H9 (cell line): ENCODE measurements around the gene ROR1. TPM values are rescaled to one million over a fixed set of nuclear protein-coding genes. Genes with fewer than 3 reads are reported as not detected.

ENCODE experiments used
- DNase-seq: peaks from one replicate; pipeline ENCODE4 v3.0.0-alpha.2; 2017
- H2AFZ ChIP-seq: one replicate; pipeline ENCODE4 v1.6.1; 2013; ENCODE audit warnings: mild to moderate bottlenecking, low read length, control low read depth, moderate library complexity
- H2AK5ac ChIP-seq: 2 replicates; pipeline ENCODE4 v1.6.1; 2013; ENCODE audit warnings: low read length, control low read depth, mixed read lengths; ENCODE audit not compliant: insufficient read length
- H2BK120ac ChIP-seq: one replicate; pipeline ENCODE4 v1.6.1; 2013; ENCODE audit warnings: low read depth, mild to moderate bottlenecking, low read length, control low read depth, inconsistent platforms; ENCODE audit not compliant: poor library complexity, severe bottlenecking
- H2BK12ac ChIP-seq: 2 replicates; pipeline ENCODE4 v1.6.1; 2013; ENCODE audit warnings: low read length, control low read depth, mixed read lengths, low read depth; ENCODE audit not compliant: insufficient read length
- H2BK15ac ChIP-seq: 2 replicates; pipeline ENCODE4 v1.6.1; 2013; ENCODE audit warnings: low read depth, low read length, control low read depth
- H2BK20ac ChIP-seq: one replicate; pipeline ENCODE4 v1.6.1; 2013; ENCODE audit warnings: low read depth, mild to moderate bottlenecking, low read length, control low read depth, inconsistent platforms; ENCODE audit not compliant: poor library complexity, severe bottlenecking
- H2BK5ac ChIP-seq: 2 replicates; pipeline ENCODE4 v1.6.1; 2013; ENCODE audit warnings: low read length, control low read depth, mixed read lengths; ENCODE audit not compliant: insufficient read length
- H3K14ac ChIP-seq: 2 replicates; pipeline ENCODE4 v1.6.1; 2013; ENCODE audit warnings: low read length, control low read depth; ENCODE audit not compliant: insufficient read depth
- H3K18ac ChIP-seq: 2 replicates; pipeline ENCODE4 v1.6.1; 2013; ENCODE audit warnings: low read depth, mild to moderate bottlenecking, mixed read lengths, low read length, control low read depth; ENCODE audit not compliant: insufficient read length
- H3K23ac ChIP-seq: 2 replicates; pipeline ENCODE4 v1.6.1; 2013; ENCODE audit warnings: low read length, control low read depth, mixed read lengths, low read depth; ENCODE audit not compliant: insufficient read length
- H3K23me2 ChIP-seq: 2 replicates; pipeline ENCODE4 v1.6.1; 2013; ENCODE audit warnings: low read depth, mild to moderate bottlenecking, mixed read lengths, low read length, control low read depth; ENCODE audit not compliant: insufficient read length, poor library complexity, severe bottlenecking
- H3K27ac ChIP-seq: 2 replicates; pipeline ENCODE4 v1.5.1; 2013; ENCODE audit warnings: low read length, control low read depth, mixed read lengths, low read depth; ENCODE audit not compliant: insufficient read length
- H3K27me3 ChIP-seq: 2 replicates; pipeline ENCODE4 v1.6.1; 2013; ENCODE audit warnings: low read length, control low read depth, inconsistent platforms; ENCODE audit not compliant: insufficient read depth
- H3K4ac ChIP-seq: 2 replicates; pipeline ENCODE4 v1.6.1; 2013; ENCODE audit warnings: low read depth, mild to moderate bottlenecking, control low read depth, inconsistent platforms, low read length, moderate library complexity
- H3K4me1 ChIP-seq: 2 replicates; pipeline ENCODE4 v1.6.1; 2013; ENCODE audit warnings: low read length, control low read depth, inconsistent platforms; ENCODE audit not compliant: insufficient read depth
- H3K4me2 ChIP-seq: 2 replicates; pipeline ENCODE4 v1.6.1; 2013; ENCODE audit warnings: low read length, control low read depth, mixed read lengths; ENCODE audit not compliant: insufficient read length, insufficient read depth
- H3K56ac ChIP-seq: 2 replicates; pipeline ENCODE4 v1.6.1; 2013; ENCODE audit warnings: low read depth, mild to moderate bottlenecking, mixed read lengths, low read length, control low read depth; ENCODE audit not compliant: insufficient read length
- H3K79me1 ChIP-seq: 2 replicates; pipeline ENCODE4 v1.6.1; 2013; ENCODE audit warnings: low read depth, mild to moderate bottlenecking, moderate library complexity, low read length, control low read depth, inconsistent platforms; ENCODE audit not compliant: insufficient read depth, poor library complexity, severe bottlenecking
- H3K79me2 ChIP-seq: 2 replicates; pipeline ENCODE4 v1.6.1; 2013; ENCODE audit warnings: low read length, control low read depth, inconsistent platforms; ENCODE audit not compliant: insufficient read depth
- H3K9ac ChIP-seq: 2 replicates; pipeline ENCODE4 v1.6.1; 2013; ENCODE audit warnings: low read length, control low read depth, mixed read lengths; ENCODE audit not compliant: insufficient read length; ENCODE audit errors: extremely low read depth
- H3K9me3 ChIP-seq: one replicate; pipeline ENCODE4 v1.6.1; 2013; ENCODE audit warnings: low read depth, low read length, inconsistent platforms; ENCODE audit not compliant: control insufficient read depth
- H3T11ph ChIP-seq: one replicate; pipeline ENCODE4 v1.6.1; 2013; ENCODE audit warnings: mild to moderate bottlenecking, low read length, control low read depth, inconsistent platforms
- H4K20me1 ChIP-seq: one replicate; pipeline ENCODE4 v1.6.1; 2013; ENCODE audit not compliant: control insufficient read depth, insufficient read length, insufficient read depth
- H4K5ac ChIP-seq: 2 replicates; pipeline ENCODE4 v1.6.1; 2013; ENCODE audit warnings: low read depth, mild to moderate bottlenecking, mixed read lengths, low read length, control low read depth; ENCODE audit not compliant: insufficient read length
- H4K8ac ChIP-seq: replicated peaks from 2 replicates; pipeline ENCODE4 v1.6.1; 2013; ENCODE audit warnings: low read length, control low read depth, mixed read lengths, low read depth; ENCODE audit not compliant: insufficient read length
- H4K91ac ChIP-seq: 2 replicates; pipeline ENCODE4 v1.6.1; 2013; ENCODE audit warnings: low read depth, mild to moderate bottlenecking, moderate library complexity, mixed read lengths, low read length, control low read depth; ENCODE audit not compliant: insufficient read length
- H3K27ac Mint-ChIP-seq, 3 experiments: 2 replicates in 2 of 3; 3 replicates in 1 of 3; pipeline ENCODE4 v1.8.0; 2020 to 2021; ENCODE audit warnings: mixed read lengths in 3 of 3, mild to moderate bottlenecking in 1 of 3, moderate library complexity in 1 of 3
- H3K27me3 Mint-ChIP-seq: 2 replicates; pipeline ENCODE4 v1.8.0; 2021; ENCODE audit warnings: low read depth, mild to moderate bottlenecking, moderate library complexity, mixed read lengths
- H3K36me3 Mint-ChIP-seq, 3 experiments: 2 replicates in 2 of 3; 3 replicates in 1 of 3; pipeline ENCODE4 v1.8.0; 2020 to 2021; ENCODE audit warnings: low read depth in 3 of 3, mixed read lengths in 3 of 3; ENCODE audit not compliant: insufficient read depth in 1 of 3
- H3K4me1 Mint-ChIP-seq, 2 experiments: 2 replicates each; pipeline ENCODE4 v1.8.0; 2020; ENCODE audit warnings: mixed read lengths in 2 of 2
- H3K4me3 Mint-ChIP-seq, 2 experiments: 2 replicates in 1 of 2; 3 replicates in 1 of 2; pipeline ENCODE4 v1.8.0; 2020 to 2021; ENCODE audit warnings: mild to moderate bottlenecking in 2 of 2, mixed read lengths in 2 of 2, moderate library complexity in 1 of 2
- H3K9me3 Mint-ChIP-seq, 2 experiments: 2 replicates in 1 of 2; 3 replicates in 1 of 2; pipeline ENCODE4 v1.8.0; 2020; ENCODE audit warnings: mild to moderate bottlenecking in 2 of 2, mixed read lengths in 2 of 2, moderate library complexity in 1 of 2
- WGBS: extraction: QIAGEN DNeasy Blood & Tissue Kit; methylation state at CpG from one replicate; pipeline ENCODE4 v1.1.7; 2013; ENCODE audit warnings: missing lambda C conversion rate, low lambda C conversion rate, mixed read lengths; ENCODE audit not compliant: insufficient read length; ENCODE audit errors: extremely low coverage; 5-methylcytosine and 5-hydroxymethylcytosine counted together
- total RNA-seq: library from RNA; stranded (reverse); gene quantifications from 2 replicates; pipeline ENCODE4 v1.2.1, GENCODE V29; 2021
- TF ChIP-seq, protein P1 (sequence below): fragments of 200-600 bp; sonication (generic); conservative IDR thresholded peaks from 3 replicates; pipeline ENCODE4 v1.8.0; 2021; ENCODE audit warnings: antibody characterized with exemption, mild to moderate bottlenecking

ROR1 gene
- total RNA-seq, 1 experiment from 2014 or later: 75.9 TPM

DNA sequence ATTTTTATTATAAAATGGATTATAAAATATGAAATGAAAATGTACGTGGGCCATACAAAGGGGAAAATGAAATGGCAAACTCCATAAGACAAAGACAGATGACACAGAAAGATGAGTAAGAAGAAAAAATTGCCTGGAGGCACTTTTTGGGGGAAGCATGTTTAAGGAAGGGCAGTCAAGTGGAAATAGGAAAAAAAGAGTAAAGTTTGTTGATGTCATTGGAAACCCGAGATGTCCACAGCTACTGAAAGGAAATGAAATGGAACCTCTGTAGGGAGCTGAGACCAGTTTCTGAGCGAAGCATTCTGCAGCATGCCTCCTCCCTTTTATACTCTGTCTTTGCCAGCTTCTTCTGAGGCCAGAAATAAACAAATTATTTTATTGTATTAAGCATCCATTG, 226.2 kb downstream of the ROR1 start:
- TF ChIP-seq, protein P1, sequence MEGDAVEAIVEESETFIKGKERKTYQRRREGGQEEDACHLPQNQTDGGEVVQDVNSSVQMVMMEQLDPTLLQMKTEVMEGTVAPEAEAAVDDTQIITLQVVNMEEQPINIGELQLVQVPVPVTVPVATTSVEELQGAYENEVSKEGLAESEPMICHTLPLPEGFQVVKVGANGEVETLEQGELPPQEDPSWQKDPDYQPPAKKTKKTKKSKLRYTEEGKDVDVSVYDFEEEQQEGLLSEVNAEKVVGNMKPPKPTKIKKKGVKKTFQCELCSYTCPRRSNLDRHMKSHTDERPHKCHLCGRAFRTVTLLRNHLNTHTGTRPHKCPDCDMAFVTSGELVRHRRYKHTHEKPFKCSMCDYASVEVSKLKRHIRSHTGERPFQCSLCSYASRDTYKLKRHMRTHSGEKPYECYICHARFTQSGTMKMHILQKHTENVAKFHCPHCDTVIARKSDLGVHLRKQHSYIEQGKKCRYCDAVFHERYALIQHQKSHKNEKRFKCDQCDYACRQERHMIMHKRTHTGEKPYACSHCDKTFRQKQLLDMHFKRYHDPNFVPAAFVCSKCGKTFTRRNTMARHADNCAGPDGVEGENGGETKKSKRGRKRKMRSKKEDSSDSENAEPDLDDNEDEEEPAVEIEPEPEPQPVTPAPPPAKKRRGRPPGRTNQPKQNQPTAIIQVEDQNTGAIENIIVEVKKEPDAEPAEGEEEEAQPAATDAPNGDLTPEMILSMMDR: no peak
- H2AK5ac ChIP-seq: no peak overlapping the region
- Mint-ChIP-seq H3K27me3 (no peaks in the 10 kb centered on the region; the same call in 1 of the 2 replicates), H3K36me3 (peaks cover 0 to 20% (median 17%) of the 10 kb centered on the region in 3 experiments; a peak in 5 of 7 replicates), H3K4me3 (no peak overlapping the region), H3K4me1 (peaks cover 31 to 39% of the 10 kb centered on the region in 2 experiments), H3K9me3 (peaks cover 0 to 12% of the 10 kb centered on the region in 2 experiments; a peak in 3 of 5 replicates), H3K27ac (no peak overlapping the region)
- no peak overlapping the region for H3T11ph ChIP-seq
- no peak overlapping the region for H3K4ac ChIP-seq
- H2BK15ac ChIP-seq: no peak overlapping the region
- H3K23me2 ChIP-seq: no peaks in the 10 kb centered on the region
- H3K4me2 ChIP-seq: no peak overlapping the region
- no peak overlapping the region for H2BK120ac ChIP-seq
- WGBS: 100% methylated on average over 1 of the region's 3 CpGs
- no peak overlapping the region for H2BK20ac ChIP-seq
- DNase-seq: no peak
- no peak overlapping the region for H3K27ac ChIP-seq
- no peak overlapping the region for H2BK12ac ChIP-seq
- H4K8ac ChIP-seq: no peak overlapping the region
- no peak overlapping the region for H3K9ac ChIP-seq
- H2AFZ ChIP-seq: no peak overlapping the region
- no peaks in the 10 kb centered on the region for H3K79me1 ChIP-seq
- H4K91ac ChIP-seq: no peak overlapping the region
- no peak overlapping the region for H4K5ac ChIP-seq
- H3K14ac ChIP-seq: no peak overlapping the region
- no peak overlapping the region for H3K56ac ChIP-seq
- no peaks in the 10 kb centered on the region for H3K27me3 ChIP-seq
- H3K79me2 ChIP-seq: peaks cover 6% of the 10 kb centered on the region; the same call in 1 of the 2 replicates
- H3K23ac ChIP-seq: no peak overlapping the region
- peaks cover 9% of the 10 kb centered on the region for H3K4me1 ChIP-seq
- H2BK5ac ChIP-seq: no peak overlapping the region
- no peaks in the 10 kb centered on the region for H3K9me3 ChIP-seq
- no peak overlapping the region for H3K18ac ChIP-seq
- H4K20me1 ChIP-seq: no peaks in the 10 kb centered on the region
